Lower lobe of right lung (tissue), 2 donors: ENCODE measurements around the gene JAM3. TPM values are rescaled to one million over a fixed set of nuclear protein-coding genes. Genes with fewer than 3 reads are reported as not detected.

Experiments
- ATAC-seq, 2 donors: fragments of 200-7000 bp; cut with Tn5 transposase; one replicate each; pipeline ENCODE4 v1.9.1; 2020 to 2022; ENCODE audit warnings: mild to moderate bottlenecking in 2 of 2, moderate library complexity in 2 of 2
- DNase-seq: peaks from one replicate; pipeline ENCODE4 v3.0.0-alpha.2; 2020
- H3K27ac ChIP-seq: fragments of 200-600 bp; one replicate; pipeline ENCODE4 v1.8.0; 2022
- H3K27me3 ChIP-seq: fragments of 200-600 bp; one replicate; pipeline ENCODE4 v1.8.0; 2022; ENCODE audit warnings: low read depth
- H3K36me3 ChIP-seq: fragments of 200-600 bp; one replicate; pipeline ENCODE4 v1.8.0; 2022; ENCODE audit warnings: mild to moderate bottlenecking
- H3K4me1 ChIP-seq: fragments of 200-600 bp; one replicate; pipeline ENCODE4 v1.8.0; 2022
- H3K4me3 ChIP-seq: fragments of 200-600 bp; one replicate; pipeline ENCODE4 v1.8.0; 2022; ENCODE audit warnings: mild to moderate bottlenecking
- H3K9me3 ChIP-seq: fragments of 200-600 bp; one replicate; pipeline ENCODE4 v1.8.0; 2022
- CTCF ChIP-seq: fragments of 200-600 bp; IDR thresholded peaks from one replicate; pipeline ENCODE4 v1.8.0; 2022; ENCODE audit warnings: antibody characterized with exemption, mild to moderate bottlenecking
- intact Hi-C: fragments of 100-400 bp; cut with DNase I; formaldehyde crosslinking; loops from one replicate; pipeline ENCODE4 v1.11.0; 2022
- total RNA-seq: library from RNA; stranded (reverse); fragmentation: NEBNext Ultra II Directional; extraction: Animal tissue kit (Norgen Biotek cat#: 25700); gene quantifications from one replicate; pipeline ENCODE4 v1.2.1, GENCODE V29; 2021
- donor health status: DM: no; HTN: yes; CAD: no; lungs with severe emphysema.

JAM3 gene
- total RNA-seq, 1 donor from 2014 or later: 32.1 TPM

- TF ChIP-seq CTCF: no peak
- no peaks in the 10 kb centered on the region for H3K4me1 ChIP-seq
- H3K27me3 ChIP-seq: no peaks in the 10 kb centered on the region
- H3K36me3 ChIP-seq: peaks cover 69% of the 10 kb centered on the region
- no peak overlapping the region for H3K27ac ChIP-seq
- H3K4me3 ChIP-seq: no peak overlapping the region
- H3K9me3 ChIP-seq: no peaks in the 10 kb centered on the region
- DNase-seq: no peak
- ATAC-seq: no peak
- intact Hi-C loops: no loop called here
These were observed 131.8 kb downstream of the JAM3 start for GRCh38 chr11:134200688-134201087.

Other genes with a start within 250 kb of the JAM3 start
- not detected for gene SPATA19, start 223.6 kb upstream of the JAM3 start, total RNA-seq
- 5.5 TPM for gene IGSF9B, start 112.1 kb upstream of the JAM3 start, total RNA-seq
- 17.6 TPM for gene NCAPD3, start 154.9 kb downstream of the JAM3 start, total RNA-seq
- 42.7 TPM for gene VPS26B, start 155.6 kb downstream of the JAM3 start, total RNA-seq
- 33.7 TPM for gene THYN1, start 184.3 kb downstream of the JAM3 start, total RNA-seq
- gene ACAD8, start 184.5 kb downstream of the JAM3 start, total RNA-seq: 33.9 TPM
- 0.27 TPM for gene GLB1L3, start 207.3 kb downstream of the JAM3 start, total RNA-seq